GM19043 (cell line): ENCODE results near the gene TMEM38B.

ENCODE experiments used
- ATAC-seq: cut with Tn5 transposase; IDR thresholded peaks from one replicate; pipeline ENCODE4 v1.9.1; 2021; ENCODE audit warnings: low read depth; ENCODE audit not compliant: unreplicated experiment

TMEM38B gene

GRCh38 chr9:105822814-105823213 lies 128.5 kb downstream of the TMEM38B start:
- ATAC-seq, result no peak
